ENCODE measurements around the gene NOL6. TPM values are rescaled to one million over a fixed set of nuclear protein-coding genes. Genes with fewer than 3 reads are reported as not detected.

NOL6 gene
- total and polyA plus RNA-seq, 2 experiments from 2014 or later, result 17.2 to 18.6 TPM

GRCh38 chr9:33440609-33441008, 33.1 kb downstream of the NOL6 start:
- H3K36me3 ChIP-seq, result no peaks in the 10 kb centered on the region
- H3K4me3 ChIP-seq, result no peak overlapping the region
- TF ChIP-seq CTCF (IDR thresholded peaks at IDR 0.05; ENCODE audit: low read depth, low read length), result no peak
- H3K4me1 ChIP-seq (ENCODE audit: low read depth), result no peaks in the 10 kb centered on the region
- H3K9me3 ChIP-seq (ENCODE audit: low read depth), result no peaks in the 10 kb centered on the region
- DNase-seq (ENCODE audit: low read depth in 1 of 2, low spot score in 1 of 2), result no peak
- H3K27me3 ChIP-seq, result no peaks in the 10 kb centered on the region
- H3K27ac ChIP-seq, result no peak overlapping the region

- Histone ChIP-seq H3K27ac (no peak overlapping the region), H3K4me1 (ENCODE audit: low read depth) (no peaks in the 10 kb centered on the region), H3K36me3 (no peaks in the 10 kb centered on the region), H3K4me3 (no peak overlapping the region), H3K27me3 (no peaks in the 10 kb centered on the region), H3K9me3 (ENCODE audit: low read depth) (no peaks in the 10 kb centered on the region)
- no peak for TF ChIP-seq CTCF (IDR thresholded peaks at IDR 0.05; ENCODE audit: low read depth, low read length)
- no peak for DNase-seq (ENCODE audit: low read depth in 1 of 2, low spot score in 1 of 2)
Observed at GRCh38 chr9:33440204-33440603, 33.5 kb downstream of the NOL6 start.

GRCh38 chr9:33439731-33440130, 34.0 kb downstream of the NOL6 start:
- Histone ChIP-seq H3K4me1 (ENCODE audit: low read depth) (no peaks in the 10 kb centered on the region), H3K36me3 (no peaks in the 10 kb centered on the region), H3K27ac (no peak overlapping the region), H3K27me3 (no peaks in the 10 kb centered on the region), H3K9me3 (ENCODE audit: low read depth) (no peaks in the 10 kb centered on the region), H3K4me3 (no peak overlapping the region)
- no peak for TF ChIP-seq CTCF (IDR thresholded peaks at IDR 0.05; ENCODE audit: low read depth, low read length)
- DNase-seq (ENCODE audit: low read depth in 1 of 2, low spot score in 1 of 2), result no peak

- Histone ChIP-seq H3K27me3 (no peaks in the 10 kb centered on the region), H3K4me1 (ENCODE audit: low read depth) (no peaks in the 10 kb centered on the region), H3K4me3 (no peak overlapping the region), H3K27ac (no peak overlapping the region), H3K36me3 (no peaks in the 10 kb centered on the region), H3K9me3 (ENCODE audit: low read depth) (no peaks in the 10 kb centered on the region)
- TF ChIP-seq CTCF (IDR thresholded peaks at IDR 0.05; ENCODE audit: low read depth, low read length), result no peak
- DNase-seq (ENCODE audit: low read depth in 1 of 2, low spot score in 1 of 2), result no peak
Observed at GRCh38 chr9:33438926-33439680, 34.6 kb downstream of the NOL6 start.

- Histone ChIP-seq H3K27me3 (no peaks in the 10 kb centered on the region), H3K36me3 (no peaks in the 10 kb centered on the region), H3K4me1 (ENCODE audit: low read depth) (no peaks in the 10 kb centered on the region), H3K9me3 (ENCODE audit: low read depth) (no peaks in the 10 kb centered on the region), H3K27ac (no peak overlapping the region), H3K4me3 (no peak overlapping the region)
- TF ChIP-seq CTCF (IDR thresholded peaks at IDR 0.05; ENCODE audit: low read depth, low read length), result no peak
- DNase-seq (ENCODE audit: low read depth in 1 of 2, low spot score in 1 of 2), result no peak
Observed at GRCh38 chr9:33437898-33438297, 35.8 kb downstream of the NOL6 start.
